GM21576 (cell line): ENCODE measurements around the gene SRSF3.

Experiments used
- ATAC-seq: cut with Tn5 transposase; IDR thresholded peaks from one replicate; pipeline ENCODE4 v1.9.1; 2021; ENCODE audit warnings: mild to moderate bottlenecking, moderate library complexity; ENCODE audit not compliant: unreplicated experiment

The SRSF3 gene

DNA sequence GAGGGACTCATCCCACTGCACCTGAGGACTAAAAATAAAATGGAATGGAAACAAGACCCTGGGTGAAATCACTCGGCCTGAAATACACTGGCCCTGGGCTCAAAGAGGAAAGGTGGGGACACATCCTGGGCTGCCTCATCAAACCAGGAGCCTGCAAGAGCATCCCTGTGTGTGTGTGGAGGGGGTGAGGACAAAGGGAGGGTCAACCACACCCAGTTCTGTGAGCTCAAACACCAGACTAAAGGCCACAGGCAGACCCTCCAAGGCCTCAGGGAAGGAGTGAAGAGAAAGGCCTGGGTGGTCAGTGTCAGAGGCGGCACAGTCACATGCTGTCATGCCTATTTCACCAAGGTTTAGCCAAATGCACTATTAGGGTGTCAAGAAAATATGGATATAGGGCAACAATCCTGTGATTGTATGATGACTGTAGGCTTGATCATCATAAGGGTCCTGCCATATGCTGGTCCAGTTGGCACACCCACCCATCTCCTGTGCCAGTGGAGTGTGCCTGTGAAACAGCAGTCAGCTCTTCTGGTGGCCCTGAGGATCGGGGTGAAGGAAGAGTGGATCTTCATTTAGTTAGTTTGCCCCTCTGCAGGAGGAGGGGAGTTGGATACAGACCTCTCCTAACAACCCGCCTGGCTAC, 28.9 kb downstream of the SRSF3 start:
- ATAC-seq: no peak

DNA sequence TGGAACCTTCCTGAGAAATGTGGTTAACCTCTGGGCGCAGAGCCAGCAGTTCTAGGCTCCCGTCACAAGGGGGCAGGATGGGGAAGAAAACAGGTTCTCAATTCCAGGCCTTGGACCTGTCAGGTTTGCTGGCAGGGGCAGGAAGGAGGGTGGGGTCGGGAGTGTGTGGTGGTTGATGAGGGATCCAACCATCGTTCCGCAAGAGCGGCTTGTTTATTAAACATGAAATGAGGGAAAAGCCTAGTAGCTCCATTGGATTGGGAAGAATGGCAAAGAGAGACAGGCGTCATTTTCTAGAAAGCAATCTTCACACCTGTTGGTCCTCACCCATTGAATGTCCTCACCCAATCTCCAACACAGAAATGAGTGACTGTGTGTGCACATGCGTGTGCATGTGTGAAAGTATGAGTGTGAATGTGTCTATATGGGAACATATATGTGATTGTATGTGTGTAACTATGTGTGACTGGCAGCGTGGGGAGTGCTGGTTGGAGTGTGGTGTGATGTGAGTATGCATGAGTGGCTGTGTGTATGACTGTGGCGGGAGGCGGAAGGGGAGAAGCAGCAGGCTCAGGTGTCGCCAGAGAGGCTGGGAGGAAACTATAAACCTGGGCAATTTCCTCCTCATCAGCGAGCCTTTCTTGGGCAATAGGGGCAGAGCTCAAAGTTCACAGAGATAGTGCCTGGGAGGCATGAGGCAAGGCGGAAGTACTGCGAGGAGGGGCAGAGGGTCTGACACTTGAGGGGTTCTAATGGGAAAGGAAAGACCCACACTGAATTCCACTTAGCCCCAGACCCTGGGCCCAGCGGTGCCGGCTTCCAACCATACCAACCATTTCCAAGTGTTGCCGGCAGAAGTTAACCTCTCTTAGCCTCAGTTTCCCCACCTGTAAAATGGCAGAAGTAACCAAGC, 29.6 kb downstream of the SRSF3 start:
- no peak for ATAC-seq

GRCh38 chr6:36624461-36625157, 30.4 kb downstream of the SRSF3 start:
- no peak for ATAC-seq

- ATAC-seq: no peak
Measured at GRCh38 chr6:36625158-36625919, 31.2 kb downstream of the SRSF3 start.

- ATAC-seq: no peak
Measured at GRCh38 chr6:36626636-36627035, 32.5 kb downstream of the SRSF3 start.

DNA sequence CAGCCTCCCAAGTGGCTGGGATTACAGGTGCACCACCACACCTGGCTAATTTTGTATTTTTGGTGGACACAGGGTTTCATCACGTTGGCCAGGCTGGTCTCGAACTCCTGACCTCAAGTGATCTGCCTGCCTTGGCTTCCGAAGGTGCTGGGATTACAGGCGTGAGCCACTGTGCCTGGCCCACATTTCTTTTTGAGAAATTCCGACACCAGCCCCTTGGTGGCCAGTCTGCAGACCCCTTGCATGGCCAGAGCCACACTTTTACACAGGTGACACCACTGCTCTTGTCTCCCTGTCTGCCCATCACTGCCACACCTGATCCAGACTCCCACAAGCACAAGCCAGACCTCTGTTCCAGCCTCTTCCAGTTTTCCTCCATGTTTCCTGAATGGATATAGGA, 33.0 kb downstream of the SRSF3 start:
- no peak for ATAC-seq

- no peak for ATAC-seq
Measured at GRCh38 chr6:36627801-36628246, 33.7 kb downstream of the SRSF3 start.

DNA sequence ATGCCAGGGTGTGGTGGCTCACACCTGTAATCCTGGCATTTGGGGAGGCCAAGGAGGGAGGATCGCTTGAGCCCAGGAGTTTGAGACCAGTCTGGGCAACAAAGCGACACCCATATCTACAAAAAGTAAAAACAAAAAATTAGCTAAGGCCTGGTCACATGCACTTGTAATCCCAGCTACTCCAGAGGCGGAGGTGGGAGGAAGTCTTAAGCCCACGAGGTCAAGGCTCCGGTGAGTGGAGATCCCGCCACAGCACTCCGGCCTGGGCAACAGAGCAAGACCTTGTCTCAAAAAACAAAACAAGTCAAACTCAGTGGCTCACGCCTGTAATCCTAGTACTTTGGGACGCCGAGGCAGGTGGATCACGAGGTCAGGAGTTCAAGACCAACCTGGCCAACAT, 35.6 kb downstream of the SRSF3 start:
- ATAC-seq: no peak

DNA sequence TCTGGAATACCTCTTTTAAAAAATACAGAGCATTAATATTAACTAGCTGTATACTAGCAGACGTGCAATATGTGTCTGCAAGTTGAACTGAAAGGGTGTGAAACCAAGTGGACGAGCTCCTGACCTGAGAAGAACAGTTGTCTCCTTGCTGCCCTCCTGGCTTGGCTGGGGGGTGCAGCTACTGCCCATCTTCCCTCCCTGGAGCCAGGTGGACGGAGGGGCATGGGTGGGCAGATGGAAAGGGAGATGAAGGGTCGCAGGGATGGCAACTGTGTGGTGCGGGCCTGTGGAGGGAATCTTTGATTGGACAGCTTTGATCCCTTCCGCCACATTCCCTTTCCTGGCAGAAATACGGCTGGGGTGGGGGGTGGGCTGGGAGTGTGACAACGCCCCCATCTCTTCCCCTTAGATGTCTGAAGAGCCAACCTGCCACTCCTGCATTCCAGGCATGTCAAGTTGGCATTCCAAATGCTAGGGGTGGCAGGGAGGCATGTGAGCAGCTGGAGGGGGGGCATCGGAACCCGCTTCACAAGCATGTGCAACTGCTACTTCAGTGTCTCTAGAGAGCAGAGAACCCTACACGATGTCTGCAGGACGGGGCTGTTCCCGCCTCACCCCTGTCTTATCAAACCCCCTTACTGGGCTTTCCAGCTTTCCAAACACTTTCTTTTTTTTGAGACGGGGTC, 37.3 kb downstream of the SRSF3 start:
- no peak for ATAC-seq

- no peak for ATAC-seq
Measured at GRCh38 chr6:36633370-36633769, 39.2 kb downstream of the SRSF3 start.

GRCh38 chr6:36633915-36634314, 39.8 kb downstream of the SRSF3 start:
- no peak for ATAC-seq

DNA sequence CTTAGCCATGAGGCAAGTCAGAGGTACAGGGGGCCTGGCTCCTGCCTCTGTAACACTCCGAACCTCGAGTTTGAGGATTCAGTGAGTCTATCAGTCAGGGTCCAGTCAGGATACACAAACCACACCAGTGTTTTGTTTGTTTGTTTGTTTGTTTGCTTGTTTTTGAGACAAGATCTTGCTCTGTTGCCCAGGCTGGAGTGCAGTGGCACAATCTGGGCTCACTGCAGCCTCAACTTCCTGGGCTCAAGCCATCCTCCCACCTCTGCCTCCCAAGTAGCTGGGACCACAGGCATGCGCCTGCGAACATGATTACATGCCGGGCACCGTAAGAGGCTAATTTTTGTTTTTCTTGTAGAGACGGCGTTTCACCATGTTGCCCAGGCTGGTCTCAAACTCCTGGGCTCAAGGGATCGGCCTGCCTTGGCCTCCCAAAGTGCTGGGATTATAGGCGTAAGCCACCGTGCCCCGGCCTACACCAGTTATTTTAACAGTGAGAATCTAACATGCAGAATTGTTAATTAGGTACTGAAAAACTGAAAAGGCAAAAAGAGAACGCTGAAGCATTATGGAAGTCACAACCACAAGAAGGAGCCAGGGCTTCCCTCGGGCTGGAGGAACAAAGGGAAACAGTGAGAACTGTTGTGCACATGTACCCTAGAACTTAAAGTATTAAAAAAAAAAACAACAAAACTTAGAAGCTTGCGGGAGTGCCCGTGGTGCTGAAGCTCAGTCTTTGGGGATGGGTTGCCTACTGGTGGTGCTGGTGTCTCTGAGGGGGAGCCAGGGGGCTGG, 40.4 kb downstream of the SRSF3 start:
- ATAC-seq: no peak

DNA sequence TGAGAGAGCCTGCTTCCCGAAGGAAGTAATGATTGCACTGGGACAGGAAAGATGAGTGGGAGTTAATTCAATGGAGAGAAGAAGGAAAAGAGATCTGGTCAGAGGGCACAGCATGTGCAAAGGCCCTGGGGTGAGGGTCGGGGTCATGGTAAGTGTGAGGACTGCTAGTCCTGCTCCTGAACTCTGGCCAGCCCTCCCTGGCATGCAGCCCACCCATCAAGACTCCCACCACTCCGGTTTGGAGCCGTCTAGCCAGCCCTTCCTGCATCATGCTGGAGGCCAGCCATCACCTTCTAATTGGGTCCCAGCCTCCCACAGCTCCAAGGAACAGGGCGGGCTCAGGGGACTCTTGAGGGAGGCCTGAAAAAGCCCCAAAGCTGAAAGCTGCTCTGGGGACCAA, 42.1 kb downstream of the SRSF3 start:
- no peak for ATAC-seq

DNA sequence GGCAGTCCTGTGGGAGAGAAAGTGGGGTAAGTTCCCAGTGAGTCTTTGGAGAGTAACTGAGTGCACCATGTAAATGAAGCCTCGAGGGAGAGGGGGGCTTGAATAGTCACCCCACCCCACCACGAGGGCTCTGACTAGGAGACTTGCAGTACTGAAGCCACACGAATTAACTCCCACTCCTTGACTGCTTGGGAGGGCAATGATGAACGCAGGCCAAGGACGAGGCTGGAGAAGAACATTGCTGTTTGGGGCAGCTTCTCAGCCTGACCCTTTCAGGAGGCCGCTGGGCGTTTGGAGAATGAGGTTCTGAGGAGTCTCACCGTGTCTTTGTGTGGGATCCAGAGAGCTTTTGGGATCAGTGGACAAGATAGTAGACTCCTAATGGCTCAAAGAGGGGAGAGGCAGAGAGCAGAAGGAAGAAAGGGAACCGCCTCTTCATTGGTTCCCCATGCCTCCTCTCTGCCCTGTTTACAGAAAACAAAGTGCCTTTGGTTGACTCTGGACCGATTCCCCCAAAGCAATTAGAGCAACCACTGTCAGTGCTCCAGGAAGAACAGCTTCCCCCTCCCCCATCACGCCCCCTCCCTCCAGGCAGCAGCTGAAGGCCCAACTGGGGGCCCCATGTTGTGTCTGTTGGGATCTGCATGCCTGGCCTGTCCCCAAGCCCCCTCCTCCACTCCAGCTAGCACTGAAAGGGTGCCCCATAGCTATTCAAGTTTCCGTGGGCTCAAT, 42.7 kb downstream of the SRSF3 start:
- no peak for ATAC-seq

DNA sequence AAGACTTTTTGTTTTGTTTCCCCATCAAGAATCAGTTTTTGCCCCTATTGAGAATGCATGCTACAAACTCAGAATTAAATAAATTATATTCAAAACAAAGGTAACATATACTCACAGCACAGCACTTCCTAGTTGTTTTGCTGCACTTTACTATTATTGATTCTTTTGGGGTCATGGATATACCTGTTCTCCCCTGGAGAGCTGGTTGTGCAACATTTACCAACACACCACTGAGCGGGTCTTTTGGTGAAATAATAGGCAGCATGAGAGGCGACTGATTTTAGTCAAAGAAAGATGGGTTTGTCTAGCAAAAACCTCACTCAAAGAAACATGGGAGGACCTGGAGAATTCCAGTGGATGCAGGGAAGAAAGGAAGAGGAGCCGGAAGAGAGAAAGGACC, 44.4 kb downstream of the SRSF3 start:
- no peak for ATAC-seq

GRCh38 chr6:36639171-36639808, 45.1 kb downstream of the SRSF3 start:
- no peak for ATAC-seq

- no peak for ATAC-seq
Measured at GRCh38 chr6:36641543-36641942, 47.4 kb downstream of the SRSF3 start.
